ENCODE data around the gene TUBGCP3.
"Not testable (repeated sequence)": the region's sequence is repeated elsewhere in the genome, so short reads cannot be mapped to it uniquely, and the experiment has no call there.

TUBGCP3 gene

GRCh38 chr13:112574834-112575613 is 12.9 kb downstream of the TUBGCP3 start:
- DNase-seq, result no peak

- DNase-seq, result no peak
These were observed 13.5 kb downstream of the TUBGCP3 start for GRCh38 chr13:112574416-112574815.

- no peak for DNase-seq
These were observed 14.2 kb downstream of the TUBGCP3 start for GRCh38 chr13:112573710-112574109.

- DNase-seq, result no peak
These were observed 15.6 kb downstream of the TUBGCP3 start for GRCh38 chr13:112572366-112572765.

- DNase-seq, result no peak
These were observed 18.1 kb downstream of the TUBGCP3 start for GRCh38 chr13:112569821-112570220.

- no peak for DNase-seq
These were observed 20.6 kb downstream of the TUBGCP3 start for GRCh38 chr13:112567161-112567862.

GRCh38 chr13:112562786-112563383 is 25.1 kb downstream of the TUBGCP3 start:
- no peak for DNase-seq

- no peak for DNase-seq
These were observed 25.7 kb downstream of the TUBGCP3 start for GRCh38 chr13:112562254-112562653.

GRCh38 chr13:112561478-112561877 is 26.5 kb downstream of the TUBGCP3 start:
- no peak for DNase-seq

GRCh38 chr13:112558696-112559418 is 29.1 kb downstream of the TUBGCP3 start:
- DNase-seq, result no peak

- no peak for DNase-seq
These were observed 31.4 kb downstream of the TUBGCP3 start for GRCh38 chr13:112556600-112556999.

- no peak for DNase-seq
These were observed 33.6 kb downstream of the TUBGCP3 start for GRCh38 chr13:112554214-112554850.

- not testable (repeated sequence) for DNase-seq
These were observed 39.0 kb downstream of the TUBGCP3 start for GRCh38 chr13:112548975-112549374.

GRCh38 chr13:112545856-112546255 is 42.1 kb downstream of the TUBGCP3 start:
- DNase-seq, result no peak

GRCh38 chr13:112532837-112533745 is 54.9 kb downstream of the TUBGCP3 start:
- DNase-seq, result no peak

GRCh38 chr13:112531263-112531794 is 56.6 kb downstream of the TUBGCP3 start:
- no peak for DNase-seq

- DNase-seq, result no peak
These were observed 57.1 kb downstream of the TUBGCP3 start for GRCh38 chr13:112530861-112531260.

GRCh38 chr13:112529216-112529615 is 58.7 kb downstream of the TUBGCP3 start:
- DNase-seq, result no peak

GRCh38 chr13:112526146-112526853 is 61.7 kb downstream of the TUBGCP3 start:
- no peak for DNase-seq

GRCh38 chr13:112525356-112525945 is 62.5 kb downstream of the TUBGCP3 start:
- DNase-seq, result no peak

Data from SW 1271 (cell line).